Activated gamma-delta T cell treated with Interleukin-2 at 50 U/mL for 16 hours (primary cell): ENCODE results near the gene PDZRN3.
"Not testable (repeated sequence)": the region's sequence is repeated elsewhere in the genome, so short reads cannot be mapped to it uniquely, and the experiment has no call there.

Source experiments
- DNase-seq: peaks from one replicate; pipeline ENCODE4 v3.0.0-alpha.2; 2020

The PDZRN3 gene

DNA sequence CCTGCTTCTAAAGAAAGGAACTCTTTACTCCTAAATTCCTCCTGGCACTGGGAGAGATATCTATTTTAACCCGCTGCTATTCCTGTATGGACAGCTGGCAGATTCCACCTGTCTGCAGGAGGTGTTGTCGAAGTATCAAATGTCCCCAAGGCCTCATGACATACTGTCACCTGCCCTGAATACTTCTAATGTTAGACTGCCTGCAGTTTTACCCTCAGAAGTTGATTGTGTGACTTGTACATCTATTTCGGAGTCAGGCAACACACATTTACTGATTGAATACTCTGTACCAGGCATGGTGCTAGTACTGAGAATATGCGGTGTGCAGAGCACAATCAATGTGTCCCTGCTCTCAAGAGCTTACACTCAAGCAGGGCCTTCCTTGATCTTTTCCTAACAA, 38.6 kb downstream of the PDZRN3 start:
- no peak for DNase-seq

- no peak for DNase-seq
Measured at GRCh38 chr3:73584873-73585272, 39.9 kb downstream of the PDZRN3 start.

GRCh38 chr3:73582535-73582934, 42.2 kb downstream of the PDZRN3 start:
- DNase-seq = no peak

- no peak for DNase-seq
Measured at GRCh38 chr3:73581134-73581846, 43.5 kb downstream of the PDZRN3 start.

DNA sequence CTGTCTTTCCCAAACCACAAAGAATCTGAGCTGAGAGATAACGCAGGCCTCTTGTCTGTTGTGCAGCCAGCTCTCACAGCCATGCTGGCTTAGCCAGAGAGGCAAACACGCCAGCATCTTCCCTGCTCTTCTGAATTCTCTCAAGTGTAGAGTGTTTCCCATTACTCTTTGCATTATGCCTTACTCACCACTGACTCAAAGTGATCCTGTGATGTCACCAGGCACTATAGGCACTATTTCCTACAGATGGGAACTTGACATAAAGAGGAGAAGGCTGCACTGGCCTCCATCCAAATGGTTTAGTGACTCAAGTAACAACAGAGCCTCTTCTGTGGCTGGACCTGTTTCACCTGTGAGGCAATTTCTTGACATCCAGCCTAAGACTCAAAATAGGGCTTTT, 44.4 kb downstream of the PDZRN3 start:
- no peak for DNase-seq

DNA sequence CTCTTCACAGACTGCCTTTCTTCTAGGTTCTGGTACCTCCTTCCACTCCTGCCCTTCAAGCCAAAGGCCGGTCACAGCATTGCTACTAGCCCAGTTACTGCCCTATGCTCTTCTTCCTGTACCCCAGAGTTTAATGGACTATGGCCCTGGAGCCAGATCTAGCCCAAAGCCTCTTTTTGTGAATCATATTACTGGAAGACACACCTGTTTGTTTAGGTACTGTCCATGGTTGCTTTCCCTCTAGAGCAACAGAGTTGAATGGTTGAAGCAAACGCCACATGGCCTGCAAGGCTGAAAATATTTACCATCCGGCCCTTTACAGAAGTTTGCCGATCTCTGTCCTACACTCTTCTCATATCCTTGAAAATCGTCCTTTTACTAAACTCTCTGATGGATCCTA, 47.0 kb downstream of the PDZRN3 start:
- no peak for DNase-seq

GRCh38 chr3:73576999-73577461, 47.7 kb downstream of the PDZRN3 start:
- DNase-seq = no peak

DNA sequence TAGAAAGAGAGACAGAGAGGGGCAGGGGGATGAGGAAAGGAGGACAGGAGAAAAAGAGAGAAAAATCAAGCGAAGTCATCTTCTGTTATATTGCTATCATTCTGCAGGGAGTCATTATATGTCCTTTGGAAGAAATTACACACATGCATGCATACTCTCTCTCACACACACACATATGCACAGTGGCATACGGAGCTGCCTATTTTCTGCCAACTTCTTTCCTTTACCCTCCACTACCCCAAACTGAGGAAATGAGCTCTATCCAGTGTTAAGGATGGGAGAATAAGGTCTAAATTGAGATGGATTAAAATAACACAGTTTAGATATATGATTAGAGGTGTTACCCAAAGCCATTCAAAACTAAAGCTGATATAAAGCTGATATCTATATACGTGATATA, 48.8 kb downstream of the PDZRN3 start:
- no peak for DNase-seq

- no peak for DNase-seq
Measured at GRCh38 chr3:73575519-73575918, 49.2 kb downstream of the PDZRN3 start.

DNA sequence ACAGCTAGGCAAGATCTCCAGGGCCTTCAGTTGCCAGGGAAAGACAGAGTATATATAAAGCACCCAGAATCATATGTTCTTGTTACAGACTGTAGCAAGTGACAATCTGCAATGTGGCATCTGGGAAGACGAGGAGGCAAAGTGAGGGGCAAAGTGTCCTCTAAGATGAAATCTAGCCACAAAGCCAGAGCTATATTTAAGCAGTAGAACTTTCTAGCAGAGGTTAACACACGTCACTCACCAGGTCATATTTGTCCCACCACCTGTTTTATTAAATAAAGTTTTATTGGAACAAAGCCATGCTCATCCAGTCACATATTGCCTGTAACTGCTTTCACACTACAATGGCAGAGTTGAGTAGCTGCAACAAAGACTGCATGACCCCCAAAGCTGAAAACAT, 51.5 kb downstream of the PDZRN3 start:
- no peak for DNase-seq

DNA sequence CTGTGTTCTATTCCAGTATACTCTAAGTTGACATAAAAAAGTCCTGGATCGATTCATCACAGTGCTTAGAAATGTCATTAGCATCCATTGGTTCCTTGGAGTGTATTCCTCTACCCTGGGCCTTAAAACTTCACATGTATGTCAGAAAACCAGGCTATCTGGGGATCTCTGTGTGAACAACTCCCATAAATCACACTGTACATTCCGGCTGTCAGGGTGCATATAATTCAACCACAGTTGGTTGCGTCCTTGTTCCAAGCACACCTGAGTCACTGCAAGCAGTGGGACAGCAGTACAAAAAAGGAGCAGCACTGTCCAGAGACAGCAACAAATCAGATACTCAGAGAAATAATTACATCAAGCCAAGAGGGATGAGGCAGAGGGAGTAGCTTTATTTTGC, 52.4 kb downstream of the PDZRN3 start:
- DNase-seq = no peak

- DNase-seq = no peak
Measured at GRCh38 chr3:73571238-73571794, 53.4 kb downstream of the PDZRN3 start.

DNA sequence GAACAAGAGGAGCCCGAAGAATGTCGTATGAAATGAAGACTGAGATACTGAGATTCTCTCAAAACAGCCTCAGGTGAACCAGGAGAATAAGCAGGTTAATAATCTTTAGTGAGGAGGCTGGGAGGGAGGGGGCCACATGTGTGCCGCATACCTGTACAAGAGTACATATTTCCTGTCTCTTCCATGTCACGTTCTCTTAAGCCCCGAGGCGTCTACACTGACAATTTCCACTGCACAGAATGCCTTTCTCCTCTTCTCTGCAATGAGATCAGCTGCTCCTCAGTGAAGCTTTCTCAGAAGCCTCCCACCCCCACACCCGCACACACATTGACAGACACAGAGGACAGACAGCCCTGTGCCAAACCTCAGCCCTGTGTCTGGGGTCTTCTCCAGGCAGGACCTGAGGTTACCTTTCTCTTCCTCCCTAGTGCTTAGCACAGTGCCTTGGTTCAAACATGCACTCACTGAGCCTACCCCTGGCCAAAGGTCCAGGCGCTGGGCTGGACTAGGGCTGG, 55.4 kb downstream of the PDZRN3 start:
- no peak for DNase-seq

- no peak for DNase-seq
Measured at GRCh38 chr3:73568371-73568862, 56.3 kb downstream of the PDZRN3 start.

GRCh38 chr3:73565374-73565773, 59.4 kb downstream of the PDZRN3 start:
- not testable (repeated sequence) for DNase-seq

DNA sequence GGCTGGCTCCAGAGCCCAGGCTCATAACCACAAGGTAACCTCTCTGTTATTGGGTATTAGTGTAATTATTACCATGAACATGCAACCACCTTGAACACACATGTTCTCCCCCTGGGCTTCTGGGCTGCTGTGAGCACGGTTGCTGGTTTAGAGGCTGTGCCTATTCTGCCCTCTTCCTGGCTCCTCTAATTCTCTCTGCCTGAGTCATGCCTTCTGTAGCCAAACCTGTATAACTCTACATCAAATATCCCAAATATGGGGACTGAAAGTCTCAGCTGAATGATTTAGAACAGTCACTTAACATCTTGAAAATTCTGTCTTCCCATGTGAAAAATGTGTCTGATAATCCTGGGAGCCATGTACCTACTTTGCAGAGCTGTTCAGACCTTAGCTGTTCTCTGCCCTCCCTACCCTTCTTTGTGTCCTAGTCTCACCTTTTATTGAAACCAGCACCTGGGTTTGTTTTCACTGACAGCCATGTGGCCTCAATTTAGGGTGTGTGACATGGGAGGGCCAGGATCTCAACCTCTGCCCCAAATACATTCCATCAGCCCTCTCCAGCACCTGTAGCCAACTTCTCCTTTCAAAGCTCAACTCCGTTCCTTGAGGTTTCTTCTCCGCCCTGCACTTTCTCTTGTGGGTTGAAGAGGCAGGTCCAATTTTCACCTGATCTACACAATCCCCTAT, 60.7 kb downstream of the PDZRN3 start:
- no peak for DNase-seq

DNA sequence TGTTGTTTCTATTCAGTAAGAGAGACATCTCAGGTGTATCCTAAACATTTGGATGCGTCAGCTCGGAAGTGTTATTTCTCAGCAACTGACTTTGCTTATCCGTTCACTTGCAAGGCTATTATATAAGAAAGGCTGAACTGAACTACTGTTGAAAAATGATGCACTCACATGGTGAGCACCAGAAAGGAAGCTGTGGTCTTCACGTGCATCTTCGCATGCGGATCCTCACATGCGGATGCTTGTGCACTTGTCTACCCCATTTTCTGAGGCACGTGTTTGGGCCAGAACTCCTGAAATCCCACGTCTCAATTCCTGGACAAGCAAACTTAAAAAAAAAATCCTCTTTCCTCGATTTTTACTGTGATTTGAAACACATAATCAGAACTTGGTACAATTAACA, 63.2 kb downstream of the PDZRN3 start:
- no peak for DNase-seq

GRCh38 chr3:73559749-73560148, 65.0 kb downstream of the PDZRN3 start:
- DNase-seq = no peak

DNA sequence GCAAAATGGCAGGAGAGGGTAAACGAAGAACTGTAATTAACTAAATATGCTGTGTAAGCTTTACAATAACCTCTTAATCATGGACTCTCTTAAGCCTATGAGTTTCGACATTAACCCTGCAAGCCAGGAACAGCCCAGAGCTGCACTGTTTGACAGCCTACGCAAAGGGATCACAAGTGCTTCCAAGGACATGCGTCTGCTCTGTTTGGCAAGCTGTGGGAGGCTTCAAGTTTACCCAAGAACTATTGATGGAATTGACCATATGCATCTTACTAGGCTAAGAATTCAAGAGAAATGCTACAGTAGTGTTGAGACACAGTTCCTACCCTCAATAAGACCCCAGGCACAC, 66.0 kb downstream of the PDZRN3 start:
- no peak for DNase-seq

DNA sequence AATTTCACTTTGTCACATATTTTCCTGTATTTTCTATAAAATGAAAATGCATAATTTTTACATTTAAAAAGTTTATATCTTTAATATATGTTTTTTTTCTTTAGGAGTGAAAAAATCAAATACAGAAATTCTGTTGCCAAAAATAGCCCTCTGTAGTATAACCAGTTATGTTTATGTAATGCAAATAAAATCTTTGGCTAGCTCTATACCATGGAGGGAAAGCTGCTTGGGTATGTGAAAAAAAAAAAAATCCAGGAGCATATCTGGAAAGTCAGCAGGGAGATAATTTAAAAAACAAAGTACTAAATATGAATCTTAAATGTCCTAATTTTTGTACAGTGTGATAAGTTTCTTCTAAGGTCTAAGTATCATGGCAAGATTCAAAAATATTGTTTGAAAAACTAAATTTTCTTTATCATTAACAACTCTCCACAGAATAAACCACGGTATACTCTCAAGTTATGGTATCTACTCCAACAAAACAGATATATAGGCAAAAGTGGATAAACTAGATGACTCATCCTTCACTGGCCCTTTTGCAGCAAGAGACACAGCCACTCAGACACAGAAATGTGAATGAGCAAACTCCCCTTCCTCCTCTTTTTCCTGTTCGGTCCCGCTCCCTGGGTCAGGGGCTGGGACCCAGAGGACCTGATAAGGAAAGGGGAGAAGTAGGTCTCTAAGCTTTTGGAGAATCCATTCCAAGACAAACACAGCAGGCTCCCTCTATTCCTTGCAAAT, 66.6 kb downstream of the PDZRN3 start:
- DNase-seq = no peak

GRCh38 chr3:73556520-73557372, 68.0 kb downstream of the PDZRN3 start:
- DNase-seq = no peak

GRCh38 chr3:73555076-73555475, 69.7 kb downstream of the PDZRN3 start:
- DNase-seq = no peak
